Natural killer cell treated with Interleukin-12 subunit alpha and Interleukin-12 subunit beta and Interleukin-15 and Interleukin-18, amount 100 ng/mL, for 72 hours (primary cell): Measurements from ENCODE around the gene EFNA5. TPM values are rescaled to one million over a fixed set of nuclear protein-coding genes. Genes with fewer than 3 reads are reported as not detected.
"Not testable (repeated sequence)": the region's sequence is repeated elsewhere in the genome, so short reads cannot be mapped to it uniquely, and the experiment has no call there.

Experiments used
- ATAC-seq, 2 donors: fragments of 150-1000 bp; cut with Tn5 transposase in 1 of 2; sonication (Bioruptor Pico), chemical (Tn5 transposase) in 1 of 2; 2 replicates each; pipeline ENCODE4 v1.10.0; 2021
- DNase-seq: peaks from one replicate; pipeline ENCODE4 v3.0.0; 2022; ENCODE audit warnings: low spot score
- H3K27ac Mint-ChIP-seq, 2 donors: 1 replicate in 1 of 2; 2 replicates in 1 of 2; pipeline ENCODE4 v1.8.0; 2022; ENCODE audit warnings: mixed read lengths in 2 of 2, mild to moderate bottlenecking in 1 of 2, moderate library complexity in 1 of 2
- H3K27me3 Mint-ChIP-seq, 2 donors: 1 replicate in 1 of 2; 2 replicates in 1 of 2; pipeline ENCODE4 v1.8.0; 2022; ENCODE audit warnings: mixed read lengths in 2 of 2
- H3K36me3 Mint-ChIP-seq: one replicate; pipeline ENCODE4 v1.8.0; 2022; ENCODE audit warnings: mixed read lengths
- H3K4me1 Mint-ChIP-seq, 2 donors: 1 replicate in 1 of 2; 2 replicates in 1 of 2; pipeline ENCODE4 v1.8.0; 2022; ENCODE audit warnings: low read depth in 2 of 2, mixed read lengths in 2 of 2, mild to moderate bottlenecking in 1 of 2
- H3K4me3 Mint-ChIP-seq: one replicate; pipeline ENCODE4 v1.8.0; 2022; ENCODE audit warnings: mixed read lengths
- H3K9me3 Mint-ChIP-seq: 2 replicates; pipeline ENCODE4 v1.8.0; 2022; ENCODE audit warnings: mixed read lengths
- total RNA-seq, 2 donors: library from RNA; stranded (reverse); gene quantifications; one replicate each; pipeline ENCODE4 v1.2.3, GENCODE V29; 2022

Gene EFNA5
- total RNA-seq, 2 donors from 2014 or later = 1.2 to 2.2 TPM

GRCh38 chr5:107508097-107508496 is 162.6 kb downstream of the EFNA5 start:
- Mint-ChIP-seq H3K36me3 (no peaks in the 10 kb centered on the region), H3K27ac (no peak overlapping the region), H3K4me1 (peaks cover 7 to 10% of the 10 kb centered on the region in 2 donors), H3K27me3 (no peaks in the 10 kb centered on the region), H3K4me3 (no peak overlapping the region), H3K9me3 (no peaks in the 10 kb centered on the region)
- ATAC-seq (no peak), DNase-seq (no peak)

- no peak for DNase-seq
These were observed 164.8 kb downstream of the EFNA5 start for GRCh38 chr5:107505763-107506534.

GRCh38 chr5:107504424-107504823 is 166.3 kb downstream of the EFNA5 start:
- Mint-ChIP-seq H3K36me3 (no peaks in the 10 kb centered on the region), H3K27ac (no peak overlapping the region), H3K4me1 (peaks cover 15 to 23% of the 10 kb centered on the region in 2 donors), H3K4me3 (no peak overlapping the region), H3K9me3 (peaks cover 3% of the 10 kb centered on the region), H3K27me3 (no peaks in the 10 kb centered on the region)
- ATAC-seq = no peak
- DNase-seq = no peak

More at GRCh38 chr5:107505763-107506534, 164.8 kb downstream of the EFNA5 start:
- Mint-ChIP-seq H3K27ac (peak overlapping the region in 1 of 2 donors; percentile 59), H3K4me3 (no peak overlapping the region), H3K4me1 (peaks cover 15 to 20% of the 10 kb centered on the region in 2 donors), H3K36me3 (no peaks in the 10 kb centered on the region), H3K27me3 (no peaks in the 10 kb centered on the region), H3K9me3 (peaks cover 3% of the 10 kb centered on the region)
- ATAC-seq = no peak

DNA sequence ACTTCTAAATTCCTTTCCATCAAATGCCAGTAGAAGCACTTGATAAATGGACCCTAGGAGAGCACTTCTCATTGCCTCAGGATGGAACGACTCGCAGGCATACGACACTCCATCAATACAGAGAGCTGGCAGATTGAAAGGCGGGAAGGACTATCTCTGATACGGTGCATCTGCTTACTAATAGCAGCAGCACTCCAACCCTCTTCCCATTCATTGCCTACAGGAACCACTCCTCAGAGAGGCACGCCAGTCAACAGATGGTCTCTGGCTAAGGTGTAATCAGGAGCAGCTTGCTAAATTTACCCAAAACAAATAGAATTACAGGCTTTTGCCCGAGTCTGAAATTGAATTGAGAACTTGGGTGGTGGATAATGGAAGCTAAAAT is 168.1 kb downstream of the EFNA5 start:
- H3K4me3 Mint-ChIP-seq = peak overlapping the region; percentile 84

DNA sequence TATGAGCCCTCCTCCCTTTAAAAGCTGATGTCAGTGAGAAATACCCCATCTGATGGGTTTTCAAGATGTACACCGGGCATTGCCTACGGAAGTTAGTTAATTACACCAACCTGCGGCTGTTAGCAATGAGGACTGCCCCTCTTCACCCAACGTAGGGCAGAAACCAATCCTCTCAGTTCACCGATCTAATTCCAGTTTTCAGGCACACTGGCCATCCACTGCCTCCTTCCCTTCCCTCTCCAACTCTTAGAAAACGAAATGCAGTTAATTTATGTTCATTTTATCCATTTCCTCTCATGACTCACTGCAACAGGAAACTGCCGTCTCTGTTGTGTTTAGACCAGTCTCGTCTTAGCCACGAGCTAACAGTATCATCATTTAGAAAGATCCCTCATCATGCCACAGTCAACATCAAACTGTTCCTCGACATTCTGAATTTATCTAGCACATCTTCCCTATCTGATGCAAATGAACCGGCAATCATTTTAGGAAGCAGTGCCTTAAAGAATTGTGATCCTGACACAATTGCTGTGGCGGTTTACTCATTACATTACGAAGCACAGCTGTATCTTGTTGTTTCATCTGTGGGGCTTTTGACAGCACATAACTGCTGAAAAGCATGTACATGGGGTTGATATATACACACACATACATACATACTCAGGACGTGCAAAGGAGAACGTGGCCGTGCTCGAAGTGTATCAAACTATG is 168.6 kb downstream of the EFNA5 start:
- H3K4me3 Mint-ChIP-seq = peak overlapping the region; percentile 84
- DNase-seq = peak; percentile 61
- ATAC-seq = peak; percentile 79 to 94
- peaks cover 15 to 24% of the 10 kb centered on the region in 2 donors for H3K4me1 Mint-ChIP-seq
- no peaks in the 10 kb centered on the region for H3K27me3 Mint-ChIP-seq
- peak overlapping the region; percentile 90 to 95 for H3K27ac Mint-ChIP-seq
- H3K36me3 Mint-ChIP-seq = no peaks in the 10 kb centered on the region
- peaks cover 3% of the 10 kb centered on the region for H3K9me3 Mint-ChIP-seq

More for the DNA sequence above, 168.1 kb downstream of the EFNA5 start:
- Mint-ChIP-seq H3K27me3 (no peaks in the 10 kb centered on the region), H3K4me1 (peaks cover 15 to 23% of the 10 kb centered on the region in 2 donors), H3K27ac (peak overlapping the region; percentile 90 to 95), H3K9me3 (peaks cover 3% of the 10 kb centered on the region), H3K36me3 (no peaks in the 10 kb centered on the region)
- DNase-seq (no peak), ATAC-seq (no peak)

- no peak overlapping the region for H3K4me3 Mint-ChIP-seq
- H3K4me1 Mint-ChIP-seq = peaks cover 15 to 26% of the 10 kb centered on the region in 2 donors
- H3K36me3 Mint-ChIP-seq = no peaks in the 10 kb centered on the region
- peaks cover 3% of the 10 kb centered on the region for H3K9me3 Mint-ChIP-seq
- H3K27ac Mint-ChIP-seq = no peak overlapping the region
- no peak for DNase-seq
- ATAC-seq = no peak
- no peaks in the 10 kb centered on the region for H3K27me3 Mint-ChIP-seq
These were observed 169.9 kb downstream of the EFNA5 start for GRCh38 chr5:107500840-107501239.

- H3K9me3 Mint-ChIP-seq = peaks cover 3% of the 10 kb centered on the region
- H3K27me3 Mint-ChIP-seq = no peaks in the 10 kb centered on the region
- ATAC-seq (no peak), DNase-seq (no peak)
- H3K4me3 Mint-ChIP-seq = no peak overlapping the region
- H3K36me3 Mint-ChIP-seq = no peaks in the 10 kb centered on the region
- no peak overlapping the region for H3K27ac Mint-ChIP-seq
- peaks cover 15 to 26% of the 10 kb centered on the region in 2 donors for H3K4me1 Mint-ChIP-seq
These were observed 170.4 kb downstream of the EFNA5 start for GRCh38 chr5:107500347-107500746.

- H3K9me3 Mint-ChIP-seq = peaks cover 3% of the 10 kb centered on the region
- no peak for DNase-seq
- H3K27ac Mint-ChIP-seq = no peak overlapping the region
- no peak for ATAC-seq
- H3K36me3 Mint-ChIP-seq = no peaks in the 10 kb centered on the region
- H3K4me1 Mint-ChIP-seq = peaks cover 15 to 29% of the 10 kb centered on the region in 2 donors
- no peaks in the 10 kb centered on the region for H3K27me3 Mint-ChIP-seq
- no peak overlapping the region for H3K4me3 Mint-ChIP-seq
These were observed 171.0 kb downstream of the EFNA5 start for GRCh38 chr5:107499776-107500175.

GRCh38 chr5:107499237-107499636 is 171.5 kb downstream of the EFNA5 start:
- no peak for DNase-seq
- no peaks in the 10 kb centered on the region for H3K27me3 Mint-ChIP-seq
- H3K9me3 Mint-ChIP-seq = peaks cover 3% of the 10 kb centered on the region
- no peak overlapping the region for H3K27ac Mint-ChIP-seq
- H3K36me3 Mint-ChIP-seq = no peaks in the 10 kb centered on the region
- no peak for ATAC-seq
- H3K4me3 Mint-ChIP-seq = no peak overlapping the region
- H3K4me1 Mint-ChIP-seq = peaks cover 15 to 29% of the 10 kb centered on the region in 2 donors

DNA sequence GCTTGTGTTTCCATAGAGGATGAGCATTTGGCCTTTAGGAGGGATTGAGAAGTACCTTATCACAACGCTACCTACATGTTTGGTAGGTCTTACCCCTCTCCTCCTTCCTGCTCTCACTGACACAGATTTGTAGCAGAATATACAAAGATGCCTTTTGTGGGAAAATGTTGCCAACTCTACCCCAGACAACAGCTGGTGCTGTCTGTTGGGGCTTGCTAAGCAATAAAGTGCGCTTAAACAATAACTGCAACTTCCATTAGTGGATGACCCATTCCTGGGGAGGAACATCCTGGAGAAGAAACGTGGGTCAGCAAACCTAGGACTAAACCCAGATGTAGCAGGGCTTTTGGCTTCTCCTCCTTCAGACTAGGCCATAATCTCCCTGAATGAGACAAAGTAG is 174.3 kb downstream of the EFNA5 start:
- no peaks in the 10 kb centered on the region for H3K36me3 Mint-ChIP-seq
- H3K27ac Mint-ChIP-seq = peak overlapping the region in 1 of 2 donors; percentile 49
- H3K4me1 Mint-ChIP-seq = peaks cover 0 to 15% of the 10 kb centered on the region in 2 donors
- no peaks in the 10 kb centered on the region for H3K27me3 Mint-ChIP-seq
- no peak overlapping the region for H3K4me3 Mint-ChIP-seq
- no peak for ATAC-seq
- DNase-seq = no peak
- no peaks in the 10 kb centered on the region for H3K9me3 Mint-ChIP-seq

DNA sequence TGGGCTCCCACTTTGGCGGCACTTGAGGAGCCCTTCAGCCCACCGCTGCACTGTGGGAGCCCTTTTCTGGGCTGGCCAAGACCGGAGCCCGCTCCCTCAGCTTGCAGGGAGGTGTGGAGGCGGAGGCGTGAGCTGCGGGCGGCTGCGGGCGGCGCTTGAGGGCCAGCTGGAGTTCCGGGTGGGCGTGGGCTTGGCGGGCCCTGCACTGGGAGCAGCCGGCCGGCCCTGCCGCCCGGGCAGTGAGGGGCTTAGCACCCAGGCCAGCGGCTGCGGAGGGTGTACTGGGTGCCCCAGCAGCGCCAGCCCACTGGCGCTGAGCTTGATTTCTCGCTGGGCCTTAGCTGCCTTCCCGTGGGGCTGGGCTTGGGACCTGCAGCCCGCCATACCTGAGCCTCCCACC is 176.6 kb downstream of the EFNA5 start:
- H3K9me3 Mint-ChIP-seq, H3K4me3 Mint-ChIP-seq, H3K27me3 Mint-ChIP-seq, DNase-seq, H3K27ac Mint-ChIP-seq, H3K36me3 Mint-ChIP-seq, ATAC-seq: not testable (repeated sequence)
- peaks cover 5 to 15% of the 10 kb centered on the region in 2 donors for H3K4me1 Mint-ChIP-seq

DNA sequence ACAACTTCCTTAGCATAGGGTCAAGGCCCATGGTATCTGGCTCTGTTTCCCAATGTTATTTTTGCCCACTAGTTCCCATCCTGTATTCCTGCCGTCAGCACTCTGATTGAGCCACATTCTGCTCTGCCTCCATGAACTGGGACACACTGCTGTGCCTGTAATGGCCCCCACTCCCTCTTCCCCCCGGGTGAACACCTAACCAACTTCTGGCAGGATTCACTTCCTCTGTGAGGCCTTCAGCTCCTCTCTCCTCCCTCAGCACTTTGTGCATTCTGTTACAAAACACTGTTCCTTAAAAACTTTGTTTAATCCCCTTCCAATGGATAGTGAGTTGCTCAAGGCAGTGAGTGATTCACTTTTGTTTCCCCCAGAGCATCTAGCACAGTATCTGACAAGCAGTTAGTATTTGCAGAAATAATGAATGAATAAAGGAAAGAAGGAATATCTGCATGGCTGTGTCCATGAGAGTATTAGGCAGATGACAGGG is 183.6 kb downstream of the EFNA5 start:
- Mint-ChIP-seq H3K4me1 (peaks cover 40 to 55% of the 10 kb centered on the region in 2 donors), H3K36me3 (peaks cover 6% of the 10 kb centered on the region), H3K9me3 (peaks cover 12% of the 10 kb centered on the region), H3K4me3 (peak overlapping the region; percentile 66), H3K27me3 (no peaks in the 10 kb centered on the region), H3K27ac (peak overlapping the region; percentile 89 to 94)
- DNase-seq = no peak
- no peak for ATAC-seq

GRCh38 chr5:107486489-107486888 is 184.2 kb downstream of the EFNA5 start:
- ATAC-seq = peak; percentile 98 to 99
- DNase-seq = peak; percentile 84
- Mint-ChIP-seq H3K4me1 (peaks cover 40 to 57% of the 10 kb centered on the region in 2 donors), H3K27ac (peak overlapping the region; percentile 89 to 94), H3K36me3 (peaks cover 6% of the 10 kb centered on the region), H3K9me3 (peaks cover 12% of the 10 kb centered on the region), H3K27me3 (no peaks in the 10 kb centered on the region), H3K4me3 (peak overlapping the region; percentile 66)

- ATAC-seq (peak in 1 of 2 donors; percentile 51), DNase-seq (no peak)
- H3K4me3 Mint-ChIP-seq = peak overlapping the region; percentile 66
- no peaks in the 10 kb centered on the region for H3K27me3 Mint-ChIP-seq
- H3K27ac Mint-ChIP-seq = peak overlapping the region; percentile 89 to 94
- H3K36me3 Mint-ChIP-seq = peaks cover 14% of the 10 kb centered on the region
- H3K4me1 Mint-ChIP-seq = peaks cover 50 to 66% of the 10 kb centered on the region in 2 donors
- peaks cover 12% of the 10 kb centered on the region for H3K9me3 Mint-ChIP-seq
These were observed 185.6 kb downstream of the EFNA5 start for GRCh38 chr5:107485184-107485583.
